HEK293 (cell line): ENCODE results near the gene SUSD2.
A peak's percentile ranks its signal among the peaks of the same experiment; 100 is the strongest.

Experiments used
- EGR2 ChIP-seq: fragments of 450-650 bp; formaldehyde crosslinking; IDR thresholded peaks from 2 replicates; pipeline ENCODE4 v1.5.1; 2016; ENCODE audit warnings: low read depth, missing biosample characterization, missing genetic modification characterization
- HOXC10 ChIP-seq: sonication (generic); formaldehyde crosslinking; IDR thresholded peaks from 2 replicates; pipeline ENCODE4 v1.8.1; 2023; ENCODE audit warnings: mild to moderate bottlenecking, missing genetic modification reagents
- KLF1 ChIP-seq: fragments of 450-650 bp; formaldehyde crosslinking; IDR thresholded peaks from 2 replicates; pipeline ENCODE4 v1.5.1; 2016; ENCODE audit warnings: missing biosample characterization, missing genetic modification characterization
- KLF16 ChIP-seq: fragments of 450-650 bp; formaldehyde crosslinking; IDR thresholded peaks from 2 replicates; pipeline ENCODE4 v1.5.1; 2017; ENCODE audit warnings: missing biosample characterization, missing genetic modification characterization
- PBX3 ChIP-seq: sonication (generic); formaldehyde crosslinking; IDR thresholded peaks from 2 replicates; pipeline ENCODE4 v1.8.1; 2022; ENCODE audit warnings: mild to moderate bottlenecking, moderate library complexity, missing genetic modification reagents
- PRDM6 ChIP-seq: fragments of 450-650 bp; formaldehyde crosslinking; IDR thresholded peaks from 2 replicates; pipeline ENCODE4 v1.5.1; 2017; ENCODE audit warnings: missing biosample characterization, missing genetic modification characterization
- REST ChIP-seq: fragments of 450-650 bp; formaldehyde crosslinking; IDR thresholded peaks from 2 replicates; pipeline ENCODE4 v1.5.1; 2016; ENCODE audit warnings: missing biosample characterization, missing genetic modification characterization
- WT1 ChIP-seq: fragments of 450-650 bp; formaldehyde crosslinking; IDR thresholded peaks from 2 replicates; pipeline ENCODE4 v1.5.1; 2016; ENCODE audit warnings: missing biosample characterization, missing genetic modification characterization
- YY2 ChIP-seq: fragments of 450-650 bp; formaldehyde crosslinking; IDR thresholded peaks from 2 replicates; pipeline ENCODE4 v1.5.1; 2016; ENCODE audit warnings: missing biosample characterization, missing genetic modification characterization
- ZBTB1 ChIP-seq: fragments of 450-650 bp; formaldehyde crosslinking; IDR thresholded peaks from 2 replicates; pipeline ENCODE4 v1.5.1; 2016; ENCODE audit warnings: missing biosample characterization, missing genetic modification characterization
- ZBTB21 ChIP-seq: fragments of 450-650 bp; formaldehyde crosslinking; IDR thresholded peaks from 2 replicates; pipeline ENCODE4 v1.5.1; 2017; ENCODE audit warnings: missing biosample characterization, missing genetic modification characterization
- ZFHX2 ChIP-seq: fragments of 450-650 bp; formaldehyde crosslinking; conservative IDR thresholded peaks from 2 replicates; pipeline ENCODE4 v1.5.1; 2016; ENCODE audit warnings: missing biosample characterization, missing genetic modification characterization
- ZIC2 ChIP-seq: fragments of 450-650 bp; formaldehyde crosslinking; IDR thresholded peaks from 2 replicates; pipeline ENCODE4 v1.5.1; 2016; ENCODE audit warnings: missing biosample characterization, missing genetic modification characterization
- ZNF121 ChIP-seq: fragments of 450-650 bp; formaldehyde crosslinking; IDR thresholded peaks from 2 replicates; pipeline ENCODE4 v1.5.1; 2016; ENCODE audit warnings: missing biosample characterization, missing genetic modification characterization
- ZNF202 ChIP-seq: fragments of 450-650 bp; formaldehyde crosslinking; IDR thresholded peaks from 2 replicates; pipeline ENCODE4 v1.5.1; 2016; ENCODE audit warnings: missing biosample characterization, missing genetic modification characterization, borderline replicate concordance
- ZNF280C ChIP-seq: fragments of 450-650 bp; formaldehyde crosslinking; IDR thresholded peaks from 2 replicates; pipeline ENCODE4 v1.5.1; 2016; ENCODE audit warnings: missing biosample characterization, missing genetic modification characterization
- ZNF324 ChIP-seq: fragments of 450-650 bp; formaldehyde crosslinking; IDR thresholded peaks from 2 replicates; pipeline ENCODE4 v1.5.1; 2016; ENCODE audit warnings: missing biosample characterization, missing genetic modification characterization
- ZNF341 ChIP-seq: fragments of 450-650 bp; formaldehyde crosslinking; IDR thresholded peaks from 2 replicates; pipeline ENCODE4; 2016; ENCODE audit warnings: low read depth, missing biosample characterization, missing genetic modification characterization
- ZNF398 ChIP-seq: fragments of 450-650 bp; formaldehyde crosslinking; IDR thresholded peaks from 2 replicates; pipeline ENCODE4 v1.5.1; 2017; ENCODE audit warnings: missing biosample characterization, missing genetic modification characterization
- ZNF514 ChIP-seq: fragments of 450-650 bp; formaldehyde crosslinking; IDR thresholded peaks from 2 replicates; pipeline ENCODE4 v1.5.1; 2016; ENCODE audit warnings: missing biosample characterization, missing genetic modification characterization
- ZNF521 ChIP-seq: fragments of 450-650 bp; formaldehyde crosslinking; IDR thresholded peaks from 2 replicates; pipeline ENCODE4 v1.5.1; 2017; ENCODE audit warnings: missing biosample characterization, mild to moderate bottlenecking, missing genetic modification characterization
- ZNF555 ChIP-seq: fragments of 450-650 bp; formaldehyde crosslinking; conservative IDR thresholded peaks from 2 replicates; pipeline ENCODE4 v1.5.1; 2017; ENCODE audit warnings: missing biosample characterization, mild to moderate bottlenecking, missing genetic modification characterization, inconsistent platforms
- ZNF624 ChIP-seq: fragments of 450-650 bp; formaldehyde crosslinking; IDR thresholded peaks from 2 replicates; pipeline ENCODE4 v1.5.1; 2017; ENCODE audit warnings: missing biosample characterization, missing genetic modification characterization
- ZNF629 ChIP-seq: fragments of 450-650 bp; formaldehyde crosslinking; IDR thresholded peaks from 2 replicates; pipeline ENCODE4 v1.5.1; 2017; ENCODE audit warnings: missing biosample characterization, missing genetic modification characterization
- ZNF707 ChIP-seq: fragments of 450-650 bp; formaldehyde crosslinking; IDR thresholded peaks from 2 replicates; pipeline ENCODE4 v1.5.1; 2016; ENCODE audit warnings: missing biosample characterization, missing genetic modification characterization
- ZNF768 ChIP-seq: fragments of 450-650 bp; formaldehyde crosslinking; IDR thresholded peaks from 2 replicates; pipeline ENCODE4 v1.5.1; 2018; ENCODE audit warnings: missing biosample characterization, mild to moderate bottlenecking, missing genetic modification characterization
- ZNF785 ChIP-seq: fragments of 450-650 bp; formaldehyde crosslinking; IDR thresholded peaks from 2 replicates; pipeline ENCODE4 v1.5.1; 2016; ENCODE audit warnings: missing biosample characterization, missing genetic modification characterization
- ZNF843 ChIP-seq: fragments of 450-650 bp; formaldehyde crosslinking; IDR thresholded peaks from 2 replicates; pipeline ENCODE4 v1.5.1; 2016; ENCODE audit warnings: missing biosample characterization, missing genetic modification characterization
- ZSCAN5A ChIP-seq: fragments of 450-650 bp; formaldehyde crosslinking; IDR thresholded peaks from 2 replicates; pipeline ENCODE4 v1.5.1; 2016; ENCODE audit warnings: missing biosample characterization, missing genetic modification characterization

SUSD2 gene

GRCh38 chr22:24156141-24156912 is 25.0 kb upstream of the SUSD2 start (continued):
- TF ChIP-seq REST (tag by site-specific recombination) (no peak), PRDM6 (tag by site-specific recombination) (no peak), ZNF521 (tag by site-specific recombination) (no peak), KLF16 (no peak), ZNF843 (tag by site-specific recombination) (no peak), ZNF341 (tag by site-specific recombination) (peak; percentile 100), YY2 (no peak), ZNF280C (tag by site-specific recombination) (no peak), ZNF121 (tag by site-specific recombination) (no peak), ZBTB1 (tag by site-specific recombination) (0 out of 2 replicates have a peak, but pooled peaks have one; percentile 11), ZNF629 (tag by site-specific recombination) (no peak), ZNF624 (no peak), ZNF202 (tag by site-specific recombination) (no peak), EGR2 (tag by site-specific recombination) (peak; percentile 57), ZNF768 (tag by site-specific recombination) (no peak), ZFHX2 (tag by site-specific recombination) (peak; percentile 97), WT1 (tag by site-specific recombination) (no peak), ZIC2 (tag by site-specific recombination) (peak; percentile 68), KLF1 (no peak), ZSCAN5A (tag by site-specific recombination) (no peak), ZNF555 (tag by site-specific recombination) (no peak), ZNF398 (tag by site-specific recombination) (peak; percentile 23; the same call in 1 of the 2 replicates), ZNF324 (tag by site-specific recombination) (no peak), ZNF514 (no peak), PBX3 (0 out of 2 replicates have a peak, but pooled peaks have one; percentile 29), ZNF785 (tag by site-specific recombination) (no peak), HOXC10 (CRISPR knock-in tag) (peak; percentile 48; the same call in 1 of the 2 replicates), ZNF707 (tag by site-specific recombination) (no peak), ZBTB21 (tag by site-specific recombination) (no peak)
